Endothelial cell of umbilical vein (primary cell): Measurements from ENCODE around the gene HOXC9. TPM values are rescaled to one million over a fixed set of nuclear protein-coding genes. Genes with fewer than 3 reads are reported as not detected.

ENCODE experiments used
- BruUV-seq: library from RNA; stranded (reverse); fragments of 400-500 nt; replicated peaks from 2 replicates; lab custom pipeline; 2021; lab: Mats Ljungman, UMichigan
- CTCF ChIA-PET: fragments of 300-600, 350-600 bp; sonication (Branson Sonifier 250); formaldehyde crosslinking; loops from one replicate; lab custom pipeline; 2021; ENCODE audit warnings: antibody characterized with exemption, inconsistent platforms; lab: Charles Lee
- POLR2A ChIA-PET: fragments of 300-600, 350-600 bp; sonication (Branson Sonifier 250); formaldehyde crosslinking; loops from one replicate; lab custom pipeline; 2021; ENCODE audit warnings: antibody characterized with exemption, inconsistent platforms; lab: Charles Lee
- DNase-seq: peaks from one replicate; pipeline ENCODE4 v3.0.0-alpha.2; 2011; ENCODE audit warnings: low read depth, low spot score
- FAIRE-seq: peaks from 2 replicates; lab custom pipeline; 2011; peaks lifted over from hg19 to GRCh38; lab: Jason Lieb, UNC
- H2AFZ ChIP-seq: 2 replicates; pipeline ENCODE4 v1.6.0; 2012; ENCODE audit warnings: low read depth, low read length, control low read depth, inconsistent platforms
- H3K27ac ChIP-seq: 2 replicates; pipeline ENCODE4 v1.5.1; 2011; ENCODE audit warnings: low read depth, mild to moderate bottlenecking, control low read depth, low read length, moderate library complexity; ENCODE audit not compliant: insufficient read depth
- H3K27me3 ChIP-seq, 2 experiments: 2 replicates each; pipeline versions ENCODE4 v1.6.0 to v1.6.1; 2011; ENCODE audit warnings: low read length in 2 of 2, mixed read lengths in 1 of 2; ENCODE audit not compliant: control insufficient read depth in 2 of 2, insufficient read depth in 2 of 2
- H3K36me3 ChIP-seq, 2 experiments: 2 replicates in 1 of 2; 3 replicates in 1 of 2; pipeline ENCODE4 v1.5.1; 2011; ENCODE audit warnings: low read length in 2 of 2, mild to moderate bottlenecking in 1 of 2, moderate library complexity in 1 of 2; ENCODE audit not compliant: control insufficient read depth in 2 of 2, insufficient read depth in 2 of 2; ENCODE audit errors: extremely low read depth in 1 of 2
- H3K4me1 ChIP-seq: 3 replicates; pipeline ENCODE4 v1.5.1; 2011; ENCODE audit warnings: mild to moderate bottlenecking, low read length; ENCODE audit not compliant: control insufficient read depth, insufficient read depth; ENCODE audit errors: extremely low read depth
- H3K4me2 ChIP-seq: 2 replicates; pipeline ENCODE4 v1.6.1; 2011; ENCODE audit warnings: low read length, control low read depth, mixed read lengths; ENCODE audit not compliant: insufficient read depth
- H3K4me3 ChIP-seq, 3 experiments: fragments of 200-600 bp in 1 of 3; sonication (generic), shearing (Covaris generic) in 1 of 3; replicated peaks in 1 of 3; 2 replicates each; pipeline ENCODE4 v1.5.1; 2011 to 2016; ENCODE audit warnings: control low read depth in 3 of 3, low read length in 3 of 3, mild to moderate bottlenecking in 2 of 3, inconsistent platforms in 1 of 3, low read depth in 1 of 3, moderate library complexity in 1 of 3; ENCODE audit not compliant: insufficient read depth in 1 of 3
- H3K79me2 ChIP-seq: 2 replicates; pipeline ENCODE4 v1.6.0; 2012; ENCODE audit warnings: low read length, inconsistent platforms; ENCODE audit not compliant: control insufficient read depth, insufficient read depth
- H3K9ac ChIP-seq: replicated peaks from 2 replicates; pipeline ENCODE3; 2011; ENCODE audit warnings: low read length, control low read depth; ENCODE audit not compliant: insufficient read depth; ENCODE audit errors: extremely low read depth
- H3K9me1 ChIP-seq: replicated peaks from 3 replicates; pipeline ENCODE4 v1.6.0; 2011; ENCODE audit warnings: mild to moderate bottlenecking, low read length; ENCODE audit not compliant: control insufficient read depth, insufficient read depth; ENCODE audit errors: extremely low read depth
- H3K9me3 ChIP-seq: replicated peaks from 2 replicates; pipeline ENCODE4 v1.5.1; 2012; ENCODE audit warnings: low read length, inconsistent platforms; ENCODE audit not compliant: control insufficient read depth, insufficient read depth
- H4K20me1 ChIP-seq: replicated peaks from 2 replicates; pipeline ENCODE3; 2011; ENCODE audit warnings: mild to moderate bottlenecking, low read length; ENCODE audit not compliant: control insufficient read depth, insufficient read depth; ENCODE audit errors: extremely low read depth
- EZH2 ChIP-seq: IDR thresholded peaks from 2 replicates; pipeline ENCODE4 v1.6.1; 2012; ENCODE audit warnings: borderline replicate concordance, low read depth, mild to moderate bottlenecking, moderate library complexity, low read length, inconsistent platforms; ENCODE audit not compliant: severe bottlenecking
- MYC ChIP-seq: IDR thresholded peaks from one replicate; pipeline ENCODE4 v1.6.1; 2011; ENCODE audit warnings: mild to moderate bottlenecking, low read depth, low read length
- POLR2A ChIP-seq: IDR thresholded peaks from 2 replicates; pipeline ENCODE4 v1.6.1; 2012; ENCODE audit warnings: low read depth, mild to moderate bottlenecking, control low read depth, low read length
- dilution Hi-C: fragments of 300-500 bp; cut with MboI; formaldehyde crosslinking; loops from one replicate; pipeline ENCODE4 v1.15.0; 2019; ENCODE audit warnings: low sequenced_read_pairs; ENCODE audit not compliant: extremely low pct_ligation_motif_present
- intact Hi-C: fragments of 100-400 bp; cut with micrococcal nuclease; formaldehyde crosslinking; loops from one replicate; pipeline ENCODE4 v1.10.0; 2022
- polyA plus RNA-seq, 4 experiments: library from polyadenylated mRNA; depleted of rRNA in 3 of 4; stranded (reverse) in 3 of 4; unstranded in 1 of 4; fragments of >200 nt; gene quantifications; 2 replicates each; pipeline versions ENCODE4 v1.2.1 to v1.2.3, GENCODE V29; 2011 to 2012; ENCODE audit warnings: missing spikeins in 1 of 4
- total RNA-seq: library from RNA; stranded (reverse); gene quantifications from 2 replicates; pipeline ENCODE4 v1.2.3, GENCODE V29; 2021
- TF ChIP-seq, protein P1 (sequence below), 2 donors: IDR thresholded peaks; 1 replicate in 1 of 2; 2 replicates in 1 of 2; pipeline ENCODE4 v1.5.1; 2011; ENCODE audit warnings: low read length in 2 of 2, mild to moderate bottlenecking in 2 of 2, moderate library complexity in 2 of 2, control low read depth in 1 of 2, inconsistent platforms in 1 of 2, low read depth in 1 of 2; ENCODE audit not compliant: insufficient read depth in 1 of 2; ENCODE audit errors: extremely low read depth in 1 of 2
- TF ChIP-seq, protein P2 (sequence below): IDR thresholded peaks from 2 replicates; pipeline ENCODE4 v1.6.1; 2011; ENCODE audit not compliant: insufficient read depth, insufficient read length

The HOXC9 gene
- total and polyA plus RNA-seq, 2 donors (not counting 3 experiments of a cell fraction or from before 2014, with no cell fraction given), result 0.40 to 0.58 TPM

DNA sequence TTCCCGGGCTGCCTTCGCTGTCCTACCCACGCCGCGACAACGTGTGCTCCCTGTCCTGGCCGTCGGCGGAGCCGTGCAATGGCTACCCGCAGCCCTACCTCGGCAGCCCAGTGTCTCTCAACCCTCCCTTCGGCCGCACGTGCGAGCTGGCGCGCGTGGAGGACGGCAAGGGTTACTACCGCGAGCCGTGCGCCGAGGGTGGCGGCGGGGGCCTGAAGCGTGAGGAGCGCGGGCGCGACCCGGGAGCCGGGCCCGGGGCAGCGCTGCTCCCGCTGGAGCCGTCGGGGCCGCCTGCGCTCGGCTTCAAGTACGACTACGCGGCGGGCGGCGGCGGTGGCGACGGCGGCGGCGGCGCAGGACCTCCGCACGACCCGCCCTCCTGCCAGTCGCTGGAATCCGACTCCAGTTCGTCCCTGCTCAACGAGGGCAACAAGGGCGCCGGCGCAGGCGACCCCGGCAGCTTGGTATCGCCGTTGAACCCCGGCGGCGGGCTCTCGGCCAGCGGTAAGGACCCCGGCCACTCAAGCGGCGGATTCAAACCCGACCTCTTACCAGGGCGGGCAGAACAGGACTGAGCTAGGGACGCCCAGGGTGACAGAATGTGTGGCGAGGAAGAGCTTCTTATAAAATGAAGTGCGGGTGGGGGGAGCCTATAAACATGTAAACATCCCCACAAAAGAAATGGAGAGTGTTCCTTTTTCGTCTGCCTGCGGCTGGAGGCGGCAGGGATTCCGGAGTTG, 44.8 kb upstream of the HOXC9 start:
- H2AFZ ChIP-seq, result no peak overlapping the region
- H3K4me2 ChIP-seq, result no peak overlapping the region
- H3K36me3 ChIP-seq, result no peaks in the 10 kb centered on the region
- FAIRE-seq (no peak), DNase-seq (no peak)
- H3K4me3 ChIP-seq, result no peak overlapping the region
- TF ChIP-seq EZH2 (peak; percentile 91), POLR2A (no peak), MYC (no peak)
- TF ChIP-seq, protein P1, sequence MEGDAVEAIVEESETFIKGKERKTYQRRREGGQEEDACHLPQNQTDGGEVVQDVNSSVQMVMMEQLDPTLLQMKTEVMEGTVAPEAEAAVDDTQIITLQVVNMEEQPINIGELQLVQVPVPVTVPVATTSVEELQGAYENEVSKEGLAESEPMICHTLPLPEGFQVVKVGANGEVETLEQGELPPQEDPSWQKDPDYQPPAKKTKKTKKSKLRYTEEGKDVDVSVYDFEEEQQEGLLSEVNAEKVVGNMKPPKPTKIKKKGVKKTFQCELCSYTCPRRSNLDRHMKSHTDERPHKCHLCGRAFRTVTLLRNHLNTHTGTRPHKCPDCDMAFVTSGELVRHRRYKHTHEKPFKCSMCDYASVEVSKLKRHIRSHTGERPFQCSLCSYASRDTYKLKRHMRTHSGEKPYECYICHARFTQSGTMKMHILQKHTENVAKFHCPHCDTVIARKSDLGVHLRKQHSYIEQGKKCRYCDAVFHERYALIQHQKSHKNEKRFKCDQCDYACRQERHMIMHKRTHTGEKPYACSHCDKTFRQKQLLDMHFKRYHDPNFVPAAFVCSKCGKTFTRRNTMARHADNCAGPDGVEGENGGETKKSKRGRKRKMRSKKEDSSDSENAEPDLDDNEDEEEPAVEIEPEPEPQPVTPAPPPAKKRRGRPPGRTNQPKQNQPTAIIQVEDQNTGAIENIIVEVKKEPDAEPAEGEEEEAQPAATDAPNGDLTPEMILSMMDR (IDR thresholded peaks at IDR 0.05; ENCODE audit: extremely low read depth in 1 of 2, insufficient read depth in 1 of 2, low read depth in 1 of 2, low read length in 2 of 2), result no peak
- no peaks in the 10 kb centered on the region for H3K4me1 ChIP-seq
- H4K20me1 ChIP-seq, result no peaks in the 10 kb centered on the region
- H3K27me3 ChIP-seq, result peaks cover 91 to 98% of the 10 kb centered on the region in 2 experiments
- POLR2A ChIA-PET, result no interaction called here
- no peaks in the 10 kb centered on the region for H3K79me2 ChIP-seq
- intact Hi-C loops, result no loop called here
- H3K27ac ChIP-seq, result no peak overlapping the region
- no TSS peak for BruUV-seq
- dilution Hi-C loops, result no loop called here
- CTCF ChIA-PET, result no interaction called here
- no peaks in the 10 kb centered on the region for H3K9me3 ChIP-seq
- H3K9me1 ChIP-seq, result no peaks in the 10 kb centered on the region
- no peak overlapping the region for H3K9ac ChIP-seq

DNA sequence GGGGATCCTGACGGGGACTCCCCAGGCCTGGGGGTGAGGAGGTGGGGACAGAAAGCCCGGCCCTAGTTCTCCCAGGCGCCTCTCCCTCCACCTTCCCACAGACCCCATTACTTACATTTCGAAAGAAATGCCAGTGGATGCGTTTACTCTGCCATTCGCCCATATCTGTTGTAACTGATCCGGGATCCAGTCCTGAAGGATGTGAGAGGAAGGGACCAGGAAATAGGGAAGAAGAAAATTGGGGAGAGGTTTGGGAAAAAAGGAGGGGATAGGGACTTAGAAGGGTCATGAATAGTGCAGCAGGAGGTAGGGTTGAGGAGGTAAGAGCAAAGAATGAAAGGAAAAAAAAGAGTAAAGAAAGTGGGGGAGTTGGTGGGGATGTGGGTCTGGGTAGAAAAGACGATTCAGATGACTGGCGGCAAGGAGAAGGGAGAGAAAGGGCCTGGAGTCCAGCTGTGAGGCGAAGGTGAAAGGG, 44.1 kb upstream of the HOXC9 start:
- Histone ChIP-seq H3K9ac (no peak overlapping the region), H3K27me3 (peaks cover 91 to 98% of the 10 kb centered on the region in 2 experiments), H4K20me1 (no peaks in the 10 kb centered on the region), H3K36me3 (no peaks in the 10 kb centered on the region), H3K9me1 (no peaks in the 10 kb centered on the region), H3K4me3 (no peak overlapping the region), H3K9me3 (no peaks in the 10 kb centered on the region), H2AFZ (no peak overlapping the region), H3K4me2 (no peak overlapping the region), H3K79me2 (no peaks in the 10 kb centered on the region), H3K4me1 (no peaks in the 10 kb centered on the region), H3K27ac (no peak overlapping the region)
- dilution Hi-C loops (no loop called here), intact Hi-C loops (no loop called here)
- ChIA-PET CTCF (no interaction called here), POLR2A (no interaction called here)
- TF ChIP-seq, protein P2, sequence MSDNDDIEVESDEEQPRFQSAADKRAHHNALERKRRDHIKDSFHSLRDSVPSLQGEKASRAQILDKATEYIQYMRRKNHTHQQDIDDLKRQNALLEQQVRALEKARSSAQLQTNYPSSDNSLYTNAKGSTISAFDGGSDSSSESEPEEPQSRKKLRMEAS, result no peak
- TF ChIP-seq EZH2, result peak; percentile 9
- DNase-seq (no peak), FAIRE-seq (no peak)
- no TSS peak for BruUV-seq
